Right renal pelvis (tissue), 4 donors: ENCODE results near the gene B3GALT6. TPM values are rescaled to one million over a fixed set of nuclear protein-coding genes. Genes with fewer than 3 reads are reported as not detected.

Experiments used
- DNase-seq, 4 donors: peaks; one replicate each; pipeline ENCODE4 v3.0.0-alpha.2; 2013; ENCODE audit warnings: low read depth in 4 of 4, low spot score in 3 of 4, missing footprints in 1 of 4
- polyA plus RNA-seq, 4 donors: library from polyadenylated mRNA; unstranded; fragments of 120-200 nt; gene quantifications; one replicate each; pipeline ENCODE4 v1.2.1, GENCODE V29; 2013; ENCODE audit not compliant: insufficient read length in 4 of 4

Gene B3GALT6
- polyA plus RNA-seq, 4 donors, result 18.0 to 28.4 (median 20.6) TPM

- DNase-seq, result no peak
Observed at GRCh38 chr1:1200876-1201810, 30.9 kb upstream of the B3GALT6 start.

GRCh38 chr1:1202831-1203560 is 29.0 kb upstream of the B3GALT6 start:
- DNase-seq, result no peak

- no peak for DNase-seq
Observed at GRCh38 chr1:1203561-1204424, 28.2 kb upstream of the B3GALT6 start.

- no peak for DNase-seq
Observed at GRCh38 chr1:1204425-1204920, 27.6 kb upstream of the B3GALT6 start.

- DNase-seq, result no peak
Observed at GRCh38 chr1:1204998-1205768, 26.9 kb upstream of the B3GALT6 start.

- DNase-seq, result no peak
Observed at GRCh38 chr1:1205769-1206375, 26.2 kb upstream of the B3GALT6 start.

- DNase-seq, result no peak
Observed at GRCh38 chr1:1206376-1206965, 25.6 kb upstream of the B3GALT6 start, which contains the start of gene TNFRSF18. TNFRSF18 (minus strand) TSS chr1:1206592; CDS start chr1:1206571, 21 bp downstream.

- DNase-seq, result no peak
Observed at GRCh38 chr1:1206966-1207531, 25.0 kb upstream of the B3GALT6 start.

GRCh38 chr1:1207571-1207892 is 24.5 kb upstream of the B3GALT6 start:
- no peak for DNase-seq

- no peak for DNase-seq
Observed at GRCh38 chr1:1208713-1209433, 23.2 kb upstream of the B3GALT6 start.

- no peak for DNase-seq
Observed at GRCh38 chr1:1210726-1211540, 21.1 kb upstream of the B3GALT6 start.

- no peak for DNase-seq
Observed at GRCh38 chr1:1211541-1212441, 20.2 kb upstream of the B3GALT6 start.

GRCh38 chr1:1212780-1213344 is 19.2 kb upstream of the B3GALT6 start:
- DNase-seq, result no peak

- no peak for DNase-seq
Observed at GRCh38 chr1:1213345-1214265, 18.4 kb upstream of the B3GALT6 start, which contains the start of gene TNFRSF4. TNFRSF4 (minus strand) TSS chr1:1214153; CDS start chr1:1214127, 26 bp downstream.
